Activated CD4-positive, alpha-beta T cell treated with anti-CD3 and anti-CD28 coated beads, Interleukin-2, amount 50 U/mL, for 1 hour (primary cell): ENCODE data around the gene TAX1BP3.

Experiments
- DNase-seq: peaks from one replicate; pipeline ENCODE4 v3.0.0-alpha.2; 2020

The TAX1BP3 gene

DNA sequence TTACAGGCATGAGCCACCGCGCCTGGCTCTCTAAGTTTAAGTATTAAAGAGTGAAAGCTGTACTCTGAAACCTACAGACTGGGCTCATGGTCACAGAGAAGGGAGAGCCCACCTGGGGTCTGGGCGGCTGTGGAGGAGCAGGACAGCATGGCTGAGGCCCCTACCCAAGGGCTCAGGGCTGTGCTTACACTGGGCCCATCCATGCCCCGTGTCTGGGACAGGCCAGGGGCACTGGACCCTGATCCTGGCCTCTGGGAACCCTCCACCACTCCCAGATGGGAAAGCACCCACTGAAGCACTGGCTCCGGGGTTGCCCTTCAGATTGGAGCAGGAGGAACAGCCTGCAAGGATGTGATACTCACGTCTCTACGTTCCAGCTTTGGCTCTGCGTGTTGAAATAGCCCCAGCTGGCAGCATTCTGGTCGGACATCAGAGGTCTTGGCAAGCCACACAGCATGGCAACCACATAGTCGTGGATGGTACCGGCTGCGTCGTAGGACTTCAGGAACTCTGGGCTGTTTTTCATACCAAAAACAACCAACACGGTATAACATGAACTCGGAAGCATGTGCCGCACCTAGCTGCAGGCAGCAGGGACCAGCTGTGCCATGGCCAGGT, 45.3 kb downstream of the TAX1BP3 start:
- no peak for DNase-seq

DNA sequence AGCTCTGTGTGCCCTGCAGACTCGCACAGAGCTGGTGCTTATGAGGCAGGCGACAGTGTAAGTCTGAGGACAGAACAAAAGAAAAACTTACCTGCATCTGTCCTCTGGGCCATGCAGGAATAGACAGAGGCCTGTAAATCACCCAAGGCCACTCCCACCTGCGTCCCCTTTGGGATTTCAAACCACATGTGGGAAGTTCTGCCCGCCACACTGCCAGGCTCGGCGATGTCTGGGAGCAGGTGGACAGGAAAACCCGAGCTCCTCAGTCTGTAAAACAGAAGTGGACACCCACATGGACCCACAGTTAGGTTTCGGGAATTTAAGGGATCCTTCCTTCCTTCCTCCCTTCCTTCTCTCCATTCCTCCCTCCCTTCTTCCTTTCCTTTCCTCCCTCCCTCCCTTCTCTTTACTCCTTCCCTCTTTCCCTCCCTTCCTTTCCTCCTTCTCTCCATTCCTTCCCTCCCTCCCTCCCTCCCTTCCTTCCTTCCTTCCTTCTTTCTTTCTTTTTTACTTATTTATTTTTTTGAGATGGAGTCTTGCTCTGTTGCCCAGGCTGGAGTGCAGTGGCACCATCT, 47.1 kb downstream of the TAX1BP3 start:
- DNase-seq: no peak

DNA sequence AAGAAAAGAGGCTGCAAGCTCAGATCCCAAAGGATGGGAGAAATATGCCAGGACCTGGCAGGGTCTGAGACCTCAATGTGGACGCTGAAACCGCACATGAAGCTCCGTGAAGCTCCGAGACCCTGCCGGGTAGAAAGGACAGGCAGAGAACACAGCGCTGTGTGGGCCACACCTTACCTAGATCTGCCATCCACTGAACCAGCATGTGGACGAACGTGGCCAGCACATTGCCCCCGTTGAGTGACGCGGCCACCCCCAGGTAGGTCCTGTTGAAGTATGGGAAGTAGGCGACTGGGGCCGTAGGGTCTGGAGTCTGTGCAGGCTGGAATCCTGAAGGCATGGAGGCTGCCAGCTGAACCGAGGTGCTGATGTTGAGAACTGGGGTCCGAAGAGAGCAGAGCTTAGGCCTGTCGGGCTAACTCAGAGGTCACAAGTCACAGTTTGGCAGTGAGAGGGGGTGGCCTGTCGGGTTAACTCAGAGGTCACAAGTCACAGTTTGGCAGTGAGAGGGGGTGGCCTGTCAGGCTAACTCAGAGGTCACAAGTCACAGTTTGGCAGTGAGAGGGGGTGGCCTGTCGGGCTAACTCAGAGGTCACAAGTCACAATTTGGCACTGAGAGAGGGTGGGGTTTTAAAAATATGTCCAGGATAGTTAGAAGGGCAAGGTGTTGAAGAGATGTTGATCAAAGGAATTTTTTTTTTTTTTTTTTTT, 53.1 kb downstream of the TAX1BP3 start:
- no peak for DNase-seq

GRCh38 chr17:3613124-3613523, 55.3 kb downstream of the TAX1BP3 start:
- DNase-seq: no peak
